HL-60 (cell line): ENCODE measurements around the gene EPN3.

ENCODE experiments used
- GABPA ChIP-seq: IDR thresholded peaks from 2 replicates; pipeline ENCODE4 v1.6.1; 2012; ENCODE audit warnings: low read depth
- POLR2AphosphoS5 ChIP-seq: IDR thresholded peaks from 2 replicates; pipeline ENCODE4 v1.6.1; 2012; ENCODE audit warnings: low read depth
- TF ChIP-seq, protein P1 (sequence below): IDR thresholded peaks from one replicate; pipeline ENCODE4 v1.5.1; 2011; ENCODE audit warnings: low read length, control low read depth, inconsistent platforms; ENCODE audit not compliant: insufficient read depth
- TF ChIP-seq, protein P2 (sequence below): IDR thresholded peaks from 2 replicates; pipeline ENCODE4 v1.6.1; 2012; ENCODE audit warnings: low read depth; ENCODE audit not compliant: insufficient replicate concordance

DNA sequence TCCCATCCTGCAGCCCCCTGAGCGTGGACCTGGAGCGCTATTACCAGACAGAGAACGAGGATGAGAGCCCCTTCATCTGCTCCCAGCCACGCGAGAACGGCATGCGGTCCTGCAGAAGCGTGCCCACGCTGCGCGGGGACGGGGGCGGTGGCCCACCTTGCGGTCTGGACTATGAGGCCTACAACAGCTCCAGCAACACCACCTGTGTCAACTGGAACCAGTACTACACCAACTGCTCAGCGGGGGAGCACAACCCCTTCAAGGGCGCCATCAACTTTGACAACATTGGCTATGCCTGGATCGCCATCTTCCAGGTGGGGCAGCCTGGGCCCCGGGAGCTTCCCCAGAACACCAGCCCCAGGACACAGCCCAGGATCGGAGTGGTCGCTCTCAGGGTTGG, 40.0 kb downstream of the EPN3 start:
- TF ChIP-seq, protein P1, sequence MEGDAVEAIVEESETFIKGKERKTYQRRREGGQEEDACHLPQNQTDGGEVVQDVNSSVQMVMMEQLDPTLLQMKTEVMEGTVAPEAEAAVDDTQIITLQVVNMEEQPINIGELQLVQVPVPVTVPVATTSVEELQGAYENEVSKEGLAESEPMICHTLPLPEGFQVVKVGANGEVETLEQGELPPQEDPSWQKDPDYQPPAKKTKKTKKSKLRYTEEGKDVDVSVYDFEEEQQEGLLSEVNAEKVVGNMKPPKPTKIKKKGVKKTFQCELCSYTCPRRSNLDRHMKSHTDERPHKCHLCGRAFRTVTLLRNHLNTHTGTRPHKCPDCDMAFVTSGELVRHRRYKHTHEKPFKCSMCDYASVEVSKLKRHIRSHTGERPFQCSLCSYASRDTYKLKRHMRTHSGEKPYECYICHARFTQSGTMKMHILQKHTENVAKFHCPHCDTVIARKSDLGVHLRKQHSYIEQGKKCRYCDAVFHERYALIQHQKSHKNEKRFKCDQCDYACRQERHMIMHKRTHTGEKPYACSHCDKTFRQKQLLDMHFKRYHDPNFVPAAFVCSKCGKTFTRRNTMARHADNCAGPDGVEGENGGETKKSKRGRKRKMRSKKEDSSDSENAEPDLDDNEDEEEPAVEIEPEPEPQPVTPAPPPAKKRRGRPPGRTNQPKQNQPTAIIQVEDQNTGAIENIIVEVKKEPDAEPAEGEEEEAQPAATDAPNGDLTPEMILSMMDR = no peak
- TF ChIP-seq, protein P2, sequence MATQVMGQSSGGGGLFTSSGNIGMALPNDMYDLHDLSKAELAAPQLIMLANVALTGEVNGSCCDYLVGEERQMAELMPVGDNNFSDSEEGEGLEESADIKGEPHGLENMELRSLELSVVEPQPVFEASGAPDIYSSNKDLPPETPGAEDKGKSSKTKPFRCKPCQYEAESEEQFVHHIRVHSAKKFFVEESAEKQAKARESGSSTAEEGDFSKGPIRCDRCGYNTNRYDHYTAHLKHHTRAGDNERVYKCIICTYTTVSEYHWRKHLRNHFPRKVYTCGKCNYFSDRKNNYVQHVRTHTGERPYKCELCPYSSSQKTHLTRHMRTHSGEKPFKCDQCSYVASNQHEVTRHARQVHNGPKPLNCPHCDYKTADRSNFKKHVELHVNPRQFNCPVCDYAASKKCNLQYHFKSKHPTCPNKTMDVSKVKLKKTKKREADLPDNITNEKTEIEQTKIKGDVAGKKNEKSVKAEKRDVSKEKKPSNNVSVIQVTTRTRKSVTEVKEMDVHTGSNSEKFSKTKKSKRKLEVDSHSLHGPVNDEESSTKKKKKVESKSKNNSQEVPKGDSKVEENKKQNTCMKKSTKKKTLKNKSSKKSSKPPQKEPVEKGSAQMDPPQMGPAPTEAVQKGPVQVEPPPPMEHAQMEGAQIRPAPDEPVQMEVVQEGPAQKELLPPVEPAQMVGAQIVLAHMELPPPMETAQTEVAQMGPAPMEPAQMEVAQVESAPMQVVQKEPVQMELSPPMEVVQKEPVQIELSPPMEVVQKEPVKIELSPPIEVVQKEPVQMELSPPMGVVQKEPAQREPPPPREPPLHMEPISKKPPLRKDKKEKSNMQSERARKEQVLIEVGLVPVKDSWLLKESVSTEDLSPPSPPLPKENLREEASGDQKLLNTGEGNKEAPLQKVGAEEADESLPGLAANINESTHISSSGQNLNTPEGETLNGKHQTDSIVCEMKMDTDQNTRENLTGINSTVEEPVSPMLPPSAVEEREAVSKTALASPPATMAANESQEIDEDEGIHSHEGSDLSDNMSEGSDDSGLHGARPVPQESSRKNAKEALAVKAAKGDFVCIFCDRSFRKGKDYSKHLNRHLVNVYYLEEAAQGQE = no peak
- TF ChIP-seq POLR2AphosphoS5 (no peak), GABPA (no peak)
